ENCODE data around the gene SUPT3H.

- TF ChIP-seq, protein P1, sequence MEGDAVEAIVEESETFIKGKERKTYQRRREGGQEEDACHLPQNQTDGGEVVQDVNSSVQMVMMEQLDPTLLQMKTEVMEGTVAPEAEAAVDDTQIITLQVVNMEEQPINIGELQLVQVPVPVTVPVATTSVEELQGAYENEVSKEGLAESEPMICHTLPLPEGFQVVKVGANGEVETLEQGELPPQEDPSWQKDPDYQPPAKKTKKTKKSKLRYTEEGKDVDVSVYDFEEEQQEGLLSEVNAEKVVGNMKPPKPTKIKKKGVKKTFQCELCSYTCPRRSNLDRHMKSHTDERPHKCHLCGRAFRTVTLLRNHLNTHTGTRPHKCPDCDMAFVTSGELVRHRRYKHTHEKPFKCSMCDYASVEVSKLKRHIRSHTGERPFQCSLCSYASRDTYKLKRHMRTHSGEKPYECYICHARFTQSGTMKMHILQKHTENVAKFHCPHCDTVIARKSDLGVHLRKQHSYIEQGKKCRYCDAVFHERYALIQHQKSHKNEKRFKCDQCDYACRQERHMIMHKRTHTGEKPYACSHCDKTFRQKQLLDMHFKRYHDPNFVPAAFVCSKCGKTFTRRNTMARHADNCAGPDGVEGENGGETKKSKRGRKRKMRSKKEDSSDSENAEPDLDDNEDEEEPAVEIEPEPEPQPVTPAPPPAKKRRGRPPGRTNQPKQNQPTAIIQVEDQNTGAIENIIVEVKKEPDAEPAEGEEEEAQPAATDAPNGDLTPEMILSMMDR (IDR thresholded peaks at IDR 0.05) = no peak
- no peak for TF ChIP-seq POLR2AphosphoS5 (IDR thresholded peaks at IDR 0.05)
Observed at GRCh38 chr6:45310118-45310788, 67.5 kb downstream of the SUPT3H start.

All from breast epithelium (tissue), 3 donors.